GM12865 (cell line): ENCODE results near the gene PDE3A.
A peak's percentile ranks its signal among the peaks of the same experiment; 100 is the strongest.

Experiments used
- DNase-seq: peaks from one replicate; pipeline ENCODE4 v3.0.0; 2010; ENCODE audit warnings: low read depth
- H3K4me3 ChIP-seq: 2 replicates; pipeline ENCODE4 v1.5.1; 2011; ENCODE audit warnings: mild to moderate bottlenecking, low read depth, low read length, control low read depth
- CTCF ChIP-seq: IDR thresholded peaks from 2 replicates; pipeline ENCODE4 v1.5.1; 2011; ENCODE audit warnings: low read length, control low read depth, low read depth, inconsistent platforms; ENCODE audit not compliant: insufficient read depth; ENCODE audit errors: missing control alignments

Gene PDE3A

DNA sequence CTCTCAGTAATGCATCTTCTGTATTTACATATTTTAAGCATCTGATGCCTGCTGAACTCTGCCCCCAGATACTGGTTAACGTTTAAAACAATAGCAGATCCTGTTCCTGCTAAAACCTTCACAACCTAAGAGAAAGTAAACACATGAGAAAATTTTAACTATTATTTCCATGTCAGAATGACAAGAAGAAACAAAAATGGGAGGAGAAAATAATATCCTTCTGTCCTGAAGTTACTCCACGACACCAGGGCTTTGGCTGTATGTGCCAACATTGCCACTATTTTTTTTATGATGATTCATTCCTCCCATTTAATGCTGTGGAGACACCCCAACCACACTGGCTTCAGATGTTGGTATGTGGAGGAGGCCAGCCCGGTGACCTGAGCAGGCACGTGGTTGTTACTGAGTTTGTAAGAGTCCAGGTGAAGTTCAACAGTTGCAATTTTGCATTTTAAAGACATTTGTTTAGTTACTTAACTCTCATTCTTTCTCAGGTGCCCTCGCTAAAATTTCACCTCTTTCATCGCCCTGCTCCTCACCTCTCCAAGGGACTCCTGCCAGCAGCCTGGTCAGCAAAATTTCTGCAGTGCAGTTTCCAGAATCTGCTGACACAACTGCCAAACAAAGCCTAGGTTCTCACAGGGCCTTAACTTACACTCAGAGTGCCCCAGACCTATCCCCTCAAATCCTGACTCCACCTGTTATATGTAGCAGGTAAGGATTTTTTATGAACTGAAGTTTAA is 261.2 kb downstream of the PDE3A start:
- H3K4me3 ChIP-seq, result no peak overlapping the region
- no peak for TF ChIP-seq CTCF
- no peak for DNase-seq

- DNase-seq, result no peak
- TF ChIP-seq CTCF, result no peak
- H3K4me3 ChIP-seq, result no peak overlapping the region
These were observed 263.4 kb downstream of the PDE3A start for GRCh38 chr12:20631711-20632110.

DNA sequence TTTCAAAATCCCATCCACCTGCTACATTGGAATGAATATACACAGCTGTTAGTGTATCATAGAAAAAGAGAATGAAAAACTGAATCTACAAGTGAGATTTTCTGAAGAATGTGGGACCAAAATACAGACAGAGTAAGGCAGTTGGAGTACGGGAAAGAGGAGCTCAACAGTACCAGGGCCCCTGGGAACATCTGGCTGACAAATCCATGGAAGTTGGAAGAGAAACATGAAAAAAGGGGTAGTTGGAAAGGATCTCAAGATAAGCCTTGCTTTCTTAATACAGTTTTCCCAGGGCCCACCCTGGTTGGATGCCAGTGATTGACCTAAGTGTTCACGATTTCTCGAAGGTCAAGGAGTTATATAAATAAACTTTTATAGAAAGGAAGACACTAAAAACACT is 272.8 kb downstream of the PDE3A start:
- no peak overlapping the region for H3K4me3 ChIP-seq
- no peak for DNase-seq
- no peak for TF ChIP-seq CTCF

- no peak overlapping the region for H3K4me3 ChIP-seq
- TF ChIP-seq CTCF, result no peak
- no peak for DNase-seq
These were observed 275.5 kb downstream of the PDE3A start for GRCh38 chr12:20643822-20644221.

GRCh38 chr12:20646239-20646827 is 278.0 kb downstream of the PDE3A start:
- H3K4me3 ChIP-seq, result no peak overlapping the region
- peak; percentile 44 for TF ChIP-seq CTCF
- DNase-seq, result peak; percentile 29

- no peak overlapping the region for H3K4me3 ChIP-seq
- no peak for TF ChIP-seq CTCF
- no peak for DNase-seq
These were observed 285.5 kb downstream of the PDE3A start for GRCh38 chr12:20653871-20654270.

DNA sequence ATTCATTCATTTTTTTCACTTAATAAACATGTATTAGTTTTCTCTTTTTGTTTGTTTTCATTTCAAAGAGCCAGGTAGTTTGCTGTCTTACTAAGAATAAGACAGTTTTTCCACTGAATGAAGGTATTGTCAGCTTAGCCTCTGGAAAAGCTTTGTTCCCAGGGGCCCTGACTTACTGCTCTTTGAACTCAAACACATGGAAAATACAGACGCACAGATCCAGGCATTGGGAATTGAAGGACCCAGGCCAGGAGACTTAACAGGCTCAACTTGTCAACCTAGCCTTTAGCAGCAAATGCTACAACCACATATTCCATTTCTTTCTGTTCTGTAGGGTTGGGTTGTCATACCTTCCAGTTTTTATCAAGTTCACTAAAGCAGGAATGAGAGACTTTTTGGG is 288.3 kb downstream of the PDE3A start:
- no peak overlapping the region for H3K4me3 ChIP-seq
- DNase-seq, result no peak
- TF ChIP-seq CTCF, result no peak
